T-helper 1 cell treated with Interleukin-12 subunit alpha and Interleukin-12 subunit beta and Interleukin-4 antibody, amounts not matched to agents 30 μg/mL and 1 μg/mL, for 36 hours (primary cell): ENCODE measurements around the gene SCN1A.

ENCODE experiments used
- H3K27ac Mint-ChIP-seq: one replicate; pipeline ENCODE4 v1.8.0; 2021; ENCODE audit warnings: mild to moderate bottlenecking, mixed read lengths
- H3K27me3 Mint-ChIP-seq: one replicate; pipeline ENCODE4 v1.8.0; 2021; ENCODE audit warnings: low read depth, mixed read lengths
- H3K36me3 Mint-ChIP-seq: one replicate; pipeline ENCODE4 v1.8.0; 2021; ENCODE audit warnings: low read depth, mixed read lengths
- H3K4me1 Mint-ChIP-seq: one replicate; pipeline ENCODE4 v1.8.0; 2021; ENCODE audit warnings: low read depth, mixed read lengths
- H3K4me3 Mint-ChIP-seq: one replicate; pipeline ENCODE4 v1.8.0; 2021; ENCODE audit warnings: mild to moderate bottlenecking, moderate library complexity, mixed read lengths
- H3K9me3 Mint-ChIP-seq: one replicate; pipeline ENCODE4 v1.8.0; 2021; ENCODE audit warnings: mixed read lengths

Gene SCN1A

GRCh38 chr2:166081131-166081632 is 46.6 kb downstream of the SCN1A start:
- Mint-ChIP-seq H3K27ac (no peak overlapping the region), H3K4me1 (no peaks in the 10 kb centered on the region), H3K4me3 (no peak overlapping the region), H3K9me3 (no peaks in the 10 kb centered on the region), H3K27me3 (no peaks in the 10 kb centered on the region), H3K36me3 (no peaks in the 10 kb centered on the region)

GRCh38 chr2:166074430-166074829 is 53.4 kb downstream of the SCN1A start:
- H3K4me3 Mint-ChIP-seq, result no peak overlapping the region
- no peaks in the 10 kb centered on the region for H3K27me3 Mint-ChIP-seq
- H3K36me3 Mint-ChIP-seq, result no peaks in the 10 kb centered on the region
- H3K27ac Mint-ChIP-seq, result no peak overlapping the region
- no peaks in the 10 kb centered on the region for H3K4me1 Mint-ChIP-seq
- H3K9me3 Mint-ChIP-seq, result no peaks in the 10 kb centered on the region

GRCh38 chr2:166074011-166074410 is 53.8 kb downstream of the SCN1A start:
- H3K27ac Mint-ChIP-seq, result no peak overlapping the region
- H3K4me3 Mint-ChIP-seq, result no peak overlapping the region
- H3K36me3 Mint-ChIP-seq, result no peaks in the 10 kb centered on the region
- no peaks in the 10 kb centered on the region for H3K27me3 Mint-ChIP-seq
- H3K9me3 Mint-ChIP-seq, result no peaks in the 10 kb centered on the region
- H3K4me1 Mint-ChIP-seq, result no peaks in the 10 kb centered on the region

GRCh38 chr2:166070231-166070630 is 57.6 kb downstream of the SCN1A start:
- Mint-ChIP-seq H3K4me3 (no peak overlapping the region), H3K36me3 (no peaks in the 10 kb centered on the region), H3K27me3 (no peaks in the 10 kb centered on the region), H3K27ac (no peak overlapping the region), H3K9me3 (no peaks in the 10 kb centered on the region), H3K4me1 (no peaks in the 10 kb centered on the region)

- Mint-ChIP-seq H3K4me3 (no peak overlapping the region), H3K27me3 (no peaks in the 10 kb centered on the region), H3K9me3 (no peaks in the 10 kb centered on the region), H3K36me3 (no peaks in the 10 kb centered on the region), H3K4me1 (no peaks in the 10 kb centered on the region), H3K27ac (no peak overlapping the region)
Observed at GRCh38 chr2:166068981-166069380, 58.8 kb downstream of the SCN1A start.

- H3K36me3 Mint-ChIP-seq, result no peaks in the 10 kb centered on the region
- no peaks in the 10 kb centered on the region for H3K9me3 Mint-ChIP-seq
- H3K27ac Mint-ChIP-seq, result no peak overlapping the region
- H3K4me1 Mint-ChIP-seq, result no peaks in the 10 kb centered on the region
- peaks cover 8% of the 10 kb centered on the region for H3K27me3 Mint-ChIP-seq
- H3K4me3 Mint-ChIP-seq, result no peak overlapping the region
Observed at GRCh38 chr2:166067229-166067628, 60.6 kb downstream of the SCN1A start.

GRCh38 chr2:166060191-166060590 is 67.6 kb downstream of the SCN1A start:
- no peaks in the 10 kb centered on the region for H3K4me1 Mint-ChIP-seq
- H3K27ac Mint-ChIP-seq, result no peak overlapping the region
- H3K9me3 Mint-ChIP-seq, result no peaks in the 10 kb centered on the region
- no peaks in the 10 kb centered on the region for H3K36me3 Mint-ChIP-seq
- peaks cover 8% of the 10 kb centered on the region for H3K27me3 Mint-ChIP-seq
- H3K4me3 Mint-ChIP-seq, result no peak overlapping the region

GRCh38 chr2:166057370-166058164 is 70.3 kb downstream of the SCN1A start:
- Mint-ChIP-seq H3K9me3 (no peaks in the 10 kb centered on the region), H3K4me1 (no peaks in the 10 kb centered on the region), H3K27ac (no peak overlapping the region), H3K27me3 (peaks cover 3% of the 10 kb centered on the region), H3K4me3 (no peak overlapping the region), H3K36me3 (no peaks in the 10 kb centered on the region)

GRCh38 chr2:166044853-166045483 is 82.9 kb downstream of the SCN1A start:
- Mint-ChIP-seq H3K9me3 (no peaks in the 10 kb centered on the region), H3K4me3 (no peak overlapping the region)

GRCh38 chr2:166042768-166043390 is 84.9 kb downstream of the SCN1A start:
- Mint-ChIP-seq H3K9me3 (no peaks in the 10 kb centered on the region), H3K4me3 (no peak overlapping the region), H3K27ac (no peak overlapping the region), H3K4me1 (no peaks in the 10 kb centered on the region), H3K36me3 (no peaks in the 10 kb centered on the region), H3K27me3 (no peaks in the 10 kb centered on the region)

More at GRCh38 chr2:166044853-166045483, 82.9 kb downstream of the SCN1A start:
- Mint-ChIP-seq H3K4me1 (no peaks in the 10 kb centered on the region), H3K36me3 (no peaks in the 10 kb centered on the region), H3K27me3 (no peaks in the 10 kb centered on the region), H3K27ac (no peak overlapping the region)

- Mint-ChIP-seq H3K36me3 (no peaks in the 10 kb centered on the region), H3K9me3 (no peaks in the 10 kb centered on the region), H3K4me1 (no peaks in the 10 kb centered on the region), H3K4me3 (no peak overlapping the region), H3K27ac (no peak overlapping the region), H3K27me3 (no peaks in the 10 kb centered on the region)
Observed at GRCh38 chr2:166042356-166042755, 85.5 kb downstream of the SCN1A start.

- no peaks in the 10 kb centered on the region for H3K9me3 Mint-ChIP-seq
- no peaks in the 10 kb centered on the region for H3K4me1 Mint-ChIP-seq
- no peaks in the 10 kb centered on the region for H3K27me3 Mint-ChIP-seq
- no peak overlapping the region for H3K27ac Mint-ChIP-seq
- no peak overlapping the region for H3K4me3 Mint-ChIP-seq
- H3K36me3 Mint-ChIP-seq, result no peaks in the 10 kb centered on the region
Observed at GRCh38 chr2:166041613-166042012, 86.2 kb downstream of the SCN1A start.

- H3K4me1 Mint-ChIP-seq, result no peaks in the 10 kb centered on the region
- H3K9me3 Mint-ChIP-seq, result no peaks in the 10 kb centered on the region
- H3K36me3 Mint-ChIP-seq, result no peaks in the 10 kb centered on the region
- H3K4me3 Mint-ChIP-seq, result no peak overlapping the region
- no peak overlapping the region for H3K27ac Mint-ChIP-seq
- H3K27me3 Mint-ChIP-seq, result no peaks in the 10 kb centered on the region
Observed at GRCh38 chr2:166032361-166032760, 95.5 kb downstream of the SCN1A start.

- Mint-ChIP-seq H3K27ac (no peak overlapping the region), H3K27me3 (no peaks in the 10 kb centered on the region)
Observed at GRCh38 chr2:166031054-166031453, 96.8 kb downstream of the SCN1A start.

GRCh38 chr2:166025313-166025712 is 102.5 kb downstream of the SCN1A start:
- Mint-ChIP-seq H3K9me3 (no peaks in the 10 kb centered on the region), H3K4me3 (no peak overlapping the region), H3K27me3 (no peaks in the 10 kb centered on the region), H3K4me1 (no peaks in the 10 kb centered on the region), H3K36me3 (no peaks in the 10 kb centered on the region), H3K27ac (no peak overlapping the region)

More at GRCh38 chr2:166031054-166031453, 96.8 kb downstream of the SCN1A start:
- Mint-ChIP-seq H3K9me3 (no peaks in the 10 kb centered on the region), H3K4me1 (no peaks in the 10 kb centered on the region), H3K4me3 (no peak overlapping the region), H3K36me3 (no peaks in the 10 kb centered on the region)
